ENCODE measurements around the gene MYL4. TPM values are rescaled to one million over a fixed set of nuclear protein-coding genes. Genes with fewer than 3 reads are reported as not detected.
A peak's percentile ranks its signal among the peaks of the same experiment; 100 is the strongest.

MYL4 gene
- total RNA-seq (2021; fragmentation: NEBNext Ultra II Directional; extraction: Animal tissue kit (Norgen Biotek cat#: 25700)) (not detected in 2 replicates), polyA plus RNA-seq (2011; rRNA removed) (0.12 and 0.13 TPM in 2 replicates), polyA minus RNA-seq (2011; rRNA and poly(A)+ RNA removed) (not detected in 2 replicates)
- polyA plus RNA-seq (2011; cell fraction: cytosol; rRNA removed), result 0.14 TPM
- 0.20 TPM for polyA plus RNA-seq (2011; cell fraction: nucleus; rRNA removed)
- 0.44 to 0.55 TPM in 2 of 4 replicates, not detected in the others for polyA plus RNA-seq (2012, experiment 1 of 2)
- 0.71 TPM for polyA plus RNA-seq (2012, experiment 2 of 2)
- not detected for polyA plus RNA-seq (2013, experiment 1 of 2)
- 0.06 TPM for polyA plus RNA-seq (2013, experiment 2 of 2)
- polyA minus RNA-seq (2011; cell fraction: cytosol; rRNA and poly(A)+ RNA removed), result not detected
- polyA minus RNA-seq (2011; cell fraction: nucleus; rRNA and poly(A)+ RNA removed), result not detected
- long read RNA-seq, experiment 1, result 0 reads
- long read RNA-seq, experiment 2, result 0 reads

- no peak within 1 kb of the TSS for H2BK20ac ChIP-seq (ENCODE audit: low read length)
- H3K23ac ChIP-seq (ENCODE audit: insufficient read length), result no peak within 1 kb of the TSS
- H2AK5ac ChIP-seq (ENCODE audit: low read depth, low read length), result no peak within 1 kb of the TSS
- no peak within 1 kb of the TSS for H3K4me2 ChIP-seq (ENCODE audit: insufficient read depth in 1 of 2, low read depth in 2 of 2, low read length in 2 of 2)
- ChIA-PET CTCF (ENCODE audit: partially characterized antibody) (interaction anchor here (0.6 to 2.4 kb wide), 5 partner anchors 12 to 1770 kb away, joined by 3 to 10 read pairs (median 4); no protein-coding TSS in a partner anchor), POLR2A (ENCODE audit: partially characterized antibody) (no interaction called here)
- H3K23me2 ChIP-seq (ENCODE audit: low read depth, low read length), result peaks cover 2% of the 10 kb centered on the region; the same call in 1 of the 2 replicates
- no peaks in the 10 kb centered on the region for H3K79me1 ChIP-seq (ENCODE audit: low read depth, low read length)
- H3K79me2 ChIP-seq (ENCODE audit: control insufficient read depth in 1 of 2, insufficient read depth in 2 of 2, low read length in 2 of 2), result no peaks in the 10 kb centered on the region
- H3K9me3 ChIP-seq (ENCODE audit: insufficient read depth in 2 of 2, low read depth in 1 of 2, low read length in 1 of 2), result no peaks in the 10 kb centered on the region
- no peak within 1 kb of the TSS for H3K14ac ChIP-seq (ENCODE audit: insufficient read length)
- H2BK15ac ChIP-seq (ENCODE audit: low read length), result no peak within 1 kb of the TSS
- no peak for FAIRE-seq
- H3K56ac ChIP-seq (replicated peaks; ENCODE audit: insufficient read length, low read depth, low read length), result no peak within 1 kb of the TSS
- 85% methylated on average over 5 of the region's 6 CpGs; no CpG with 5 or more reads in 1 of the 2 experiments for WGBS, 2 experiments (ENCODE audit: extremely low coverage in 1 of 2, insufficient coverage in 1 of 2, insufficient read length in 1 of 2, insufficient replicate concordance in 2 of 2, low coverage in 1 of 2, low lambda C conversion rate in 2 of 2, missing lambda C conversion rate in 1 of 2)
- no peak within 1 kb of the TSS for H3K9ac ChIP-seq (replicated peaks in 1 of 4; ENCODE audit: extremely low read depth in 1 of 4, low read depth in 3 of 4, low read length in 3 of 4)
- no peak within 1 kb of the TSS for H3K18ac ChIP-seq (ENCODE audit: extremely low read depth, low read length)
- H4K8ac ChIP-seq (ENCODE audit: extremely low read depth, insufficient read depth, low read length), result no peak within 1 kb of the TSS
- no peak for DNase-seq (ENCODE audit: low read depth in 1 of 2, low spot score in 2 of 2)
- no peak within 1 kb of the TSS for H2BK120ac ChIP-seq (replicated peaks; ENCODE audit: low read depth, low read length)
- peaks cover 0 to 3% (median 1%) of the 10 kb centered on the region in 4 experiments; a peak in 2 of 7 replicates for H3K4me1 ChIP-seq (replicated peaks in 1 of 4; ENCODE audit: control insufficient read depth in 3 of 4, insufficient read depth in 4 of 4, low read length in 3 of 4)
- H4K5ac ChIP-seq (ENCODE audit: insufficient read length, low read depth, low read length), result no peak within 1 kb of the TSS
- no peak within 1 kb of the TSS for H4K91ac ChIP-seq (replicated peaks; ENCODE audit: insufficient read length, low read length)
- H2BK5ac ChIP-seq (ENCODE audit: low read depth, low read length), result no peak within 1 kb of the TSS
- H3K4me3 ChIP-seq (ENCODE audit: extremely low read depth in 1 of 4, insufficient read depth in 2 of 4, low read depth in 3 of 4, low read length in 4 of 4), result no peak within 1 kb of the TSS
- no peak within 1 kb of the TSS for H3K27ac ChIP-seq (ENCODE audit: low read depth, low read length)
- H2BK12ac ChIP-seq (ENCODE audit: low read depth, low read length), result no peak within 1 kb of the TSS
- peaks cover 0 to under 1% (median 0%) of the 10 kb centered on the region in 4 experiments; a peak in 2 of 7 replicates for H3K27me3 ChIP-seq (replicated peaks in 1 of 4; ENCODE audit: control insufficient read depth in 3 of 4, extremely low read depth in 1 of 4, insufficient read depth in 3 of 4, low read length in 3 of 4)
- no peaks in the 10 kb centered on the region for H3K36me3 ChIP-seq (ENCODE audit: control insufficient read depth in 2 of 4, insufficient read depth in 4 of 4, low read length in 3 of 4)
- H3K4ac ChIP-seq (replicated peaks; ENCODE audit: insufficient read length, low read depth, low read length), result no peak within 1 kb of the TSS
- H4K20me1 ChIP-seq (replicated peaks in 1 of 2; ENCODE audit: control insufficient read depth in 1 of 2, insufficient read depth in 2 of 2, low read length in 2 of 2), result no peaks in the 10 kb centered on the region
- peak within 1 kb of the TSS; percentile 18; the same call in 1 of the 2 replicates for H2AFZ ChIP-seq (ENCODE audit: low read length)
- no peak for TF ChIP-seq KDM5A (IDR thresholded peaks at IDR 0.05; ENCODE audit: low read length)
- TF ChIP-seq PHF8 (conservative IDR thresholded peaks at IDR 0.05; ENCODE audit: low read depth, low read length), result no peak
- no peak for TF ChIP-seq RXRA (IDR thresholded peaks at IDR 0.05; ENCODE audit: insufficient read depth, low read depth, low read length)
- TF ChIP-seq CTCF (IDR thresholded peaks at IDR 0.05; ENCODE audit: control extremely low read depth in 1 of 3, insufficient read depth in 1 of 3, low read depth in 1 of 3, low read length in 3 of 3), result no peak
- TF ChIP-seq JUN (IDR thresholded peaks at IDR 0.05; ENCODE audit: low read depth, low read length), result no peak
- TF ChIP-seq YY1 (IDR thresholded peaks at IDR 0.05; ENCODE audit: low read depth, low read length), result no peak
- TF ChIP-seq EZH2 (IDR thresholded peaks at IDR 0.05; ENCODE audit: low read depth, low read length, severe bottlenecking), result no peak
Observed at GRCh38 chr17:47208744-47209488, at the start of gene MYL4. MYL4 (plus strand) TSS chr17:47209348; CDS start chr17:47209423, 75 bp downstream.
